AG04450 (cell line): ENCODE data around the gene MTUS2. TPM values are rescaled to one million over a fixed set of nuclear protein-coding genes. Genes with fewer than 3 reads are reported as not detected.

ENCODE experiments used
- CTCF ChIA-PET: fragments of 300-600, 350-600 bp; formaldehyde crosslinking; extraction: SDS; loops from one replicate; lab custom pipeline; 2022; ENCODE audit warnings: antibody characterized with exemption, inconsistent platforms; lab: Charles Lee
- POLR2A ChIA-PET: fragments of 350-600 bp; formaldehyde crosslinking; extraction: SDS; loops from one replicate; lab custom pipeline; 2021; ENCODE audit warnings: antibody characterized with exemption, inconsistent platforms; lab: Yijun Ruan, JAX
- DNase-seq: peaks from one replicate; pipeline ENCODE4 v3.0.0-alpha.2; 2011; ENCODE audit warnings: low read depth, low spot score
- H3K27ac ChIP-seq: one replicate; pipeline ENCODE4 v1.5.1; 2012; ENCODE audit warnings: low read depth, low read length, control low read depth
- H3K27me3 ChIP-seq: one replicate; pipeline ENCODE4 v1.6.0; 2012; ENCODE audit warnings: low read length; ENCODE audit not compliant: control insufficient read depth, insufficient read depth
- H3K4me3 ChIP-seq: 2 replicates; pipeline ENCODE4 v1.5.1; 2011; ENCODE audit warnings: mild to moderate bottlenecking, low read depth, low read length, control low read depth
- H3K9me3 ChIP-seq: 2 replicates; pipeline ENCODE4 v1.5.1; 2012; ENCODE audit warnings: low read length; ENCODE audit not compliant: control insufficient read depth, insufficient read depth
- polyA plus RNA-seq: library from polyadenylated mRNA; depleted of rRNA; stranded (reverse); fragments of >200 nt; gene quantifications from 2 replicates; pipeline ENCODE4 v1.2.3, GENCODE V29; 2011
- TF ChIP-seq, protein P1 (sequence below): IDR thresholded peaks from 2 replicates; pipeline ENCODE4 v1.5.1; 2011; ENCODE audit warnings: low read depth, low read length, control low read depth, inconsistent platforms

MTUS2 gene
- polyA plus RNA-seq, 1 experiment, result 0.02 TPM

DNA sequence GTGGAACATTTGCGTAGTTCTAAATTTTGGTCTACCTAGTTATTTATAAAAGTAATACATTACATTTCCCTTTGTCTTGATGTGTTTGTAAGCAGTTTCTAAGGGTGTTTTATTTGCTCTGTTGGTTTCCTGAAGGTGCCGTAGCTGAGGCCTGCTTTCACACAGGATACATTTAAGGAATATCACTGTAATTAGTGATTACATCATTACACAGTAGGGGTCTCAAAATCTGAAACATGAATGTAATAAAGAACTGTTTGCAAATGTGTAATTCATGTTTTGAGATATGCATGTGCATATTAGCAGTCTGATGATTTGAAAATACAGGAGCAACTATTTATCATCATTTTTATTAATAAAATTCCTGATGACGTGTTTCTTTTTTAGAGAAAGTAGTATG is 281.8 kb downstream of the MTUS2 start:
- no peak for DNase-seq
- Histone ChIP-seq H3K27ac (no peak overlapping the region), H3K4me3 (no peak overlapping the region), H3K27me3 (no peaks in the 10 kb centered on the region), H3K9me3 (peaks cover 16% of the 10 kb centered on the region)
- TF ChIP-seq, protein P1, sequence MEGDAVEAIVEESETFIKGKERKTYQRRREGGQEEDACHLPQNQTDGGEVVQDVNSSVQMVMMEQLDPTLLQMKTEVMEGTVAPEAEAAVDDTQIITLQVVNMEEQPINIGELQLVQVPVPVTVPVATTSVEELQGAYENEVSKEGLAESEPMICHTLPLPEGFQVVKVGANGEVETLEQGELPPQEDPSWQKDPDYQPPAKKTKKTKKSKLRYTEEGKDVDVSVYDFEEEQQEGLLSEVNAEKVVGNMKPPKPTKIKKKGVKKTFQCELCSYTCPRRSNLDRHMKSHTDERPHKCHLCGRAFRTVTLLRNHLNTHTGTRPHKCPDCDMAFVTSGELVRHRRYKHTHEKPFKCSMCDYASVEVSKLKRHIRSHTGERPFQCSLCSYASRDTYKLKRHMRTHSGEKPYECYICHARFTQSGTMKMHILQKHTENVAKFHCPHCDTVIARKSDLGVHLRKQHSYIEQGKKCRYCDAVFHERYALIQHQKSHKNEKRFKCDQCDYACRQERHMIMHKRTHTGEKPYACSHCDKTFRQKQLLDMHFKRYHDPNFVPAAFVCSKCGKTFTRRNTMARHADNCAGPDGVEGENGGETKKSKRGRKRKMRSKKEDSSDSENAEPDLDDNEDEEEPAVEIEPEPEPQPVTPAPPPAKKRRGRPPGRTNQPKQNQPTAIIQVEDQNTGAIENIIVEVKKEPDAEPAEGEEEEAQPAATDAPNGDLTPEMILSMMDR, result no peak
- POLR2A ChIA-PET, result no interaction called here
- CTCF ChIA-PET, result no interaction called here

- H3K9me3 ChIP-seq, result peaks cover 16% of the 10 kb centered on the region
- no peaks in the 10 kb centered on the region for H3K27me3 ChIP-seq
- TF ChIP-seq, protein P1, result no peak
- no peak overlapping the region for H3K27ac ChIP-seq
- ChIA-PET POLR2A (no interaction called here), CTCF (no interaction called here)
- no peak for DNase-seq
- H3K4me3 ChIP-seq, result no peak overlapping the region
These were observed 283.1 kb downstream of the MTUS2 start for GRCh38 chr13:29103065-29103800.

GRCh38 chr13:29104461-29104860 is 284.3 kb downstream of the MTUS2 start:
- TF ChIP-seq, protein P1, result no peak
- ChIA-PET CTCF (no interaction called here), POLR2A (no interaction called here)
- DNase-seq, result no peak
- peaks cover 19% of the 10 kb centered on the region for H3K9me3 ChIP-seq
- H3K27ac ChIP-seq, result no peak overlapping the region
- no peaks in the 10 kb centered on the region for H3K27me3 ChIP-seq
- no peak overlapping the region for H3K4me3 ChIP-seq

DNA sequence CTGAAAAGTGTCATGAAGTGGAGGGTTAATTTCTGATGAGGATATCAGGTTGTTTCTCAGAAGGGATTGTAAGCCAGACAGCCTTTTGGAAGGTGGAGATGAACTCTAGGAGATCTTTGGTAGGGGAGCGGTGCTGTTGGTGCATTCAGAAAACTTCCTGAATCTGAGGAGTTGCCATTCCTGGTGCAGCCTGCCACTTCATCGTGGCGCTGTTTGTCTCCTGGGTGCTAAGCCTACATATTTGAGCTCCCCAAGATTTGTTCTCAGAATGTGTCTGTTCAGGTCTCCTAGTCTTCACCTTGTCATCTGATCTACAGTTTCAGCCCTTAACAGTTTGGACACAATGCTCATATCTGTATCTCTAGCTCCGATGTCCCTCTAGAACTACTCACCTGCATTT is 285.6 kb downstream of the MTUS2 start:
- H3K9me3 ChIP-seq, result peaks cover 17% of the 10 kb centered on the region
- CTCF ChIA-PET, result no interaction called here
- POLR2A ChIA-PET, result no interaction called here
- no peak for DNase-seq
- TF ChIP-seq, protein P1, result no peak
- no peak overlapping the region for H3K4me3 ChIP-seq
- H3K27ac ChIP-seq, result no peak overlapping the region
- no peaks in the 10 kb centered on the region for H3K27me3 ChIP-seq

- peaks cover 13% of the 10 kb centered on the region; the same call in 1 of the 2 replicates for H3K9me3 ChIP-seq
- ChIA-PET POLR2A (no interaction called here), CTCF (no interaction called here)
- TF ChIP-seq, protein P1, result no peak
- no peak for DNase-seq
- no peak overlapping the region for H3K4me3 ChIP-seq
- H3K27me3 ChIP-seq, result no peaks in the 10 kb centered on the region
- no peak overlapping the region for H3K27ac ChIP-seq
These were observed 286.5 kb downstream of the MTUS2 start for GRCh38 chr13:29106651-29107050.
